Measurements from ENCODE around the gene VPS45. TPM values are rescaled to one million over a fixed set of nuclear protein-coding genes. Genes with fewer than 3 reads are reported as not detected.

The VPS45 gene
- total RNA-seq, 4 donors from 2014 or later, result 27.7 to 30.9 (median 29.3) TPM

- no peak for DNase-seq (ENCODE audit: low spot score in 2 of 2)
- H3K4me3 ChIP-seq (ENCODE audit: low read depth, poor library complexity, severe bottlenecking), result no peak overlapping the region
- no peak for TF ChIP-seq POLR2A (IDR thresholded peaks at IDR 0.05)
- TF ChIP-seq, protein P1, sequence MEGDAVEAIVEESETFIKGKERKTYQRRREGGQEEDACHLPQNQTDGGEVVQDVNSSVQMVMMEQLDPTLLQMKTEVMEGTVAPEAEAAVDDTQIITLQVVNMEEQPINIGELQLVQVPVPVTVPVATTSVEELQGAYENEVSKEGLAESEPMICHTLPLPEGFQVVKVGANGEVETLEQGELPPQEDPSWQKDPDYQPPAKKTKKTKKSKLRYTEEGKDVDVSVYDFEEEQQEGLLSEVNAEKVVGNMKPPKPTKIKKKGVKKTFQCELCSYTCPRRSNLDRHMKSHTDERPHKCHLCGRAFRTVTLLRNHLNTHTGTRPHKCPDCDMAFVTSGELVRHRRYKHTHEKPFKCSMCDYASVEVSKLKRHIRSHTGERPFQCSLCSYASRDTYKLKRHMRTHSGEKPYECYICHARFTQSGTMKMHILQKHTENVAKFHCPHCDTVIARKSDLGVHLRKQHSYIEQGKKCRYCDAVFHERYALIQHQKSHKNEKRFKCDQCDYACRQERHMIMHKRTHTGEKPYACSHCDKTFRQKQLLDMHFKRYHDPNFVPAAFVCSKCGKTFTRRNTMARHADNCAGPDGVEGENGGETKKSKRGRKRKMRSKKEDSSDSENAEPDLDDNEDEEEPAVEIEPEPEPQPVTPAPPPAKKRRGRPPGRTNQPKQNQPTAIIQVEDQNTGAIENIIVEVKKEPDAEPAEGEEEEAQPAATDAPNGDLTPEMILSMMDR (IDR thresholded peaks at IDR 0.05), result no peak
- intact Hi-C loops (cut with DNase I; ENCODE audit: low total_unique reads), result no loop called here
- 54 to 56% methylated on average over 5 of the region's 5 CpGs for WGBS, 2 donors
Observed at GRCh38 chr1:150065184-150065871, 2.2 kb upstream of the VPS45 start.

GRCh38 chr1:150066328-150066727 is 1.2 kb upstream of the VPS45 start:
- intact Hi-C loops (cut with DNase I; ENCODE audit: low total_unique reads), result no loop called here
- TF ChIP-seq, protein P1 (IDR thresholded peaks at IDR 0.05), result no peak
- no peak for TF ChIP-seq POLR2A (IDR thresholded peaks at IDR 0.05)
- H3K4me3 ChIP-seq (ENCODE audit: low read depth, poor library complexity, severe bottlenecking), result no peak overlapping the region
- DNase-seq (ENCODE audit: low spot score in 2 of 2), result no peak

DNA sequence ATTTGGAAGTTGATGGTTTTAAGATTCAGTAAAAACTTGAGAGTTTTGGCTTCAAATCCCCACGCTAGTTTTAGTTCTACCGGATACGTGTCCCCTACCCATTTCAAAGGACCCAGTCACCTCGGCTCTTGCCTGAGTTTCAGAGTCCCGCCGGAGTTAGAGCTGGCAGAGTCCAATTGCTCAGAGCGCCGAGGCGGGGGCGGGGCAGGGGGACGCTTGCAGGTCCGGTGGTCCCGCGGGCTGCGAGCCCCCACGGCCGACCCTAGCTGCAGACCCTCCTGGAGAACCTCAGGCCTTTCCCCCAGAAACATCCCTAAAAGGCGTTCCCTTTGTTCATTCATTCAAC is 765 bp upstream of the VPS45 start:
- DNase-seq (ENCODE audit: low spot score in 2 of 2), result peak in 1 of 2 donors; percentile 88
- no peak for TF ChIP-seq POLR2A (IDR thresholded peaks at IDR 0.05)
- TF ChIP-seq, protein P1 (IDR thresholded peaks at IDR 0.05), result no peak
- peak overlapping the region; percentile 54 for H3K4me3 ChIP-seq (ENCODE audit: low read depth, poor library complexity, severe bottlenecking)
- intact Hi-C loops (cut with DNase I; ENCODE audit: low total_unique reads), result no loop called here
- WGBS, 2 donors, result 1 to 2% methylated on average over 18 of the region's 18 CpGs

DNA sequence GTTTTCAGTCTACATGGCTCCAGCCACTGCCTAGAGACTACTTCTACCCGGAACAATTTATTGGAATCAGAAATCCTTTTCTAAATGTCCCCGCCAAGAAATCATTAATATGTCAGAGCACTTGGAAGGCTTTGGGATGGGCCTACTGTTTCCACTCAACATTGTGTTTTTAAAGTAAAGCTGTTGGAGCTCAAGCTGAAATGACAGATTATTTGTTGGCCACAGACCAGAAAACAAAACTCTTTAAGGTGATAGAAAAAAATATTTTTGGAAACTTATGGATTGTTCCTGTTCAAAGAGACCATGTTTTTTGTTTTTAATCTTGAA is 496 bp downstream of the VPS45 start:
- DNase-seq (ENCODE audit: low spot score in 2 of 2), result no peak
- H3K4me3 ChIP-seq (ENCODE audit: low read depth, poor library complexity, severe bottlenecking), result peak overlapping the region; percentile 54
- no peak for TF ChIP-seq POLR2A (IDR thresholded peaks at IDR 0.05)
- TF ChIP-seq, protein P1 (IDR thresholded peaks at IDR 0.05), result no peak
- 2 to 5% methylated on average over 2 of the region's 2 CpGs for WGBS, 2 donors
- intact Hi-C loops (cut with DNase I; ENCODE audit: low total_unique reads), result no loop called here

GRCh38 chr1:150069923-150070322 is 2.3 kb downstream of the VPS45 start:
- H3K4me3 ChIP-seq (ENCODE audit: low read depth, poor library complexity, severe bottlenecking), result no peak overlapping the region
- intact Hi-C loops (cut with DNase I; ENCODE audit: low total_unique reads), result no loop called here
- no peak for DNase-seq (ENCODE audit: low spot score in 2 of 2)
- WGBS, 2 donors, result 90% methylated on average over 5 of the region's 5 CpGs
- TF ChIP-seq, protein P1 (IDR thresholded peaks at IDR 0.05), result no peak
- TF ChIP-seq POLR2A (IDR thresholded peaks at IDR 0.05), result no peak

- DNase-seq (ENCODE audit: low spot score in 2 of 2), result no peak
- TF ChIP-seq POLR2A (IDR thresholded peaks at IDR 0.05), result no peak
- TF ChIP-seq, protein P1 (IDR thresholded peaks at IDR 0.05), result no peak
- H3K4me3 ChIP-seq (ENCODE audit: low read depth, poor library complexity, severe bottlenecking), result no peak overlapping the region
- intact Hi-C loops (cut with DNase I; ENCODE audit: low total_unique reads), result no loop called here
- 63 to 65% methylated on average over 3 of the region's 3 CpGs for WGBS, 2 donors
Observed at GRCh38 chr1:150072959-150073358, 5.4 kb downstream of the VPS45 start.

All from lower leg skin (tissue), 4 donors.